Mesenchymal stem cell (in vitro differentiated cells and primary cell): ENCODE results near the gene TGM2. TPM values are rescaled to one million over a fixed set of nuclear protein-coding genes. Genes with fewer than 3 reads are reported as not detected.

ENCODE experiments used
- small RNA-seq: library from polyadenylated mRNA; stranded (forward); fragments of <200 nt; extraction: miRNeasy Mini kit (QIAGEN cat#:217004); gene quantifications from one replicate; pipeline ENCODE3, GENCODE V24; 2013; ENCODE audit warnings: low read depth

TGM2 gene

Small RNAs within 50 kb of the gene (small RNA-seq; reads per million reads assigned to genes)
- not detected for gene RN7SL237P
